K562 (cell line): ENCODE results near the gene PRKX. TPM values are rescaled to one million over a fixed set of nuclear protein-coding genes. Genes with fewer than 3 reads are reported as not detected.
A peak's percentile ranks its signal among the peaks of the same experiment; 100 is the strongest.

Experiments used
- ATAC-seq: fragments of 200-7000 bp; cut with Tn5 transposase; 3 replicates; pipeline ENCODE4 v1.9.1; 2020; ENCODE audit warnings: moderate library complexity
- BruUV-seq: library from RNA; stranded (reverse); fragments of 400-500 nt; replicated peaks from 2 replicates; lab custom pipeline; 2021; lab: Mats Ljungman, UMichigan
- CTCF ChIA-PET: fragments of 300-600 bp; formaldehyde crosslinking; extraction: SDS; loops from one replicate; lab custom pipeline; 2021; ENCODE audit warnings: low intra/inter-chr PET ratio; lab: Yijun Ruan, JAX
- POLR2A ChIA-PET: fragments of 300-600, 350-650 bp; sonication (Branson Sonifier 250); formaldehyde crosslinking; extraction: SDS; loops from one replicate; lab custom pipeline; 2021; ENCODE audit warnings: antibody characterized with exemption, inconsistent platforms; lab: Yijun Ruan, JAX
- DNase-seq, 4 experiments: peaks; one replicate each; pipeline versions ENCODE4 v3.0.0 to v3.0.0-alpha.2; 2011 to 2018; ENCODE audit warnings: low spot score in 3 of 4, mixed read lengths in 3 of 4; ENCODE audit errors: extremely low read depth in 1 of 4
- FAIRE-seq: peaks from 2 replicates; lab custom pipeline; 2011; peaks lifted over from hg19 to GRCh38; lab: Jason Lieb, UNC
- H2AFZ ChIP-seq: 2 replicates; pipeline ENCODE4 v1.6.0; 2011; ENCODE audit warnings: low read depth, low read length, control low read depth, inconsistent platforms
- H3K27ac ChIP-seq: fragments of 200-600 bp; 3 replicates; pipeline ENCODE4 v1.8.0; 2011; ENCODE audit warnings: low read depth, mild to moderate bottlenecking, control low read depth, inconsistent platforms, low read length, moderate library complexity, mixed read lengths; ENCODE audit errors: extremely low read depth
- H3K27me3 ChIP-seq, 2 experiments: fragments of 300-600 bp in 1 of 2; 2 replicates in 1 of 2; 3 replicates in 1 of 2; pipeline versions ENCODE4 v1.6.0 to v1.8.0; 2011; ENCODE audit warnings: inconsistent platforms in 2 of 2, low read length in 2 of 2, mild to moderate bottlenecking in 1 of 2, mixed read lengths in 1 of 2, moderate library complexity in 1 of 2; ENCODE audit not compliant: control insufficient read depth in 2 of 2, insufficient read depth in 2 of 2
- H3K36me3 ChIP-seq: fragments of 300-600 bp; 3 replicates; pipeline ENCODE4 v1.8.0; 2011; ENCODE audit warnings: mild to moderate bottlenecking, low read length, inconsistent platforms; ENCODE audit not compliant: control insufficient read depth, insufficient read depth
- H3K4me1 ChIP-seq, 2 experiments: fragments of 200-600 bp in 1 of 2; replicated peaks in 1 of 2; 2 replicates in 1 of 2; 3 replicates in 1 of 2; pipeline versions ENCODE4 v1.5.1 to v1.8.0; 2011; ENCODE audit warnings: inconsistent platforms in 2 of 2, low read length in 2 of 2, mild to moderate bottlenecking in 1 of 2, mixed read lengths in 1 of 2, moderate library complexity in 1 of 2; ENCODE audit not compliant: control insufficient read depth in 2 of 2, insufficient read depth in 2 of 2
- H3K4me2 ChIP-seq: 2 replicates; pipeline ENCODE4 v1.6.1; 2011; ENCODE audit warnings: low read length, control low read depth, inconsistent platforms, mixed read lengths; ENCODE audit not compliant: insufficient read depth
- H3K4me3 ChIP-seq: fragments of 200-600 bp; sonication (generic), shearing (Covaris generic); 2 replicates; pipeline ENCODE4 v1.5.1; 2016; ENCODE audit warnings: control low read depth, inconsistent platforms
- H3K79me2 ChIP-seq: fragments of 200-600 bp; 3 replicates; pipeline ENCODE4 v1.8.0; 2011; ENCODE audit warnings: low read length, inconsistent platforms; ENCODE audit not compliant: control insufficient read depth, insufficient read depth
- H3K9ac ChIP-seq, 2 experiments: 2 replicates each; pipeline versions ENCODE4 v1.6.0 to v1.6.1; 2011; ENCODE audit warnings: low read depth in 2 of 2, low read length in 2 of 2, control low read depth in 1 of 2, inconsistent platforms in 1 of 2, mild to moderate bottlenecking in 1 of 2, mixed read lengths in 1 of 2; ENCODE audit not compliant: insufficient read depth in 1 of 2
- H3K9me1 ChIP-seq: one replicate; pipeline ENCODE4 v1.6.0; 2011; ENCODE audit warnings: inconsistent platforms, mild to moderate bottlenecking, low read length, moderate library complexity; ENCODE audit not compliant: control insufficient read depth, insufficient read depth
- H3K9me3 ChIP-seq: replicated peaks from 2 replicates; pipeline ENCODE4 v1.5.1; 2011; ENCODE audit warnings: low read depth, low read length, inconsistent platforms; ENCODE audit not compliant: control insufficient read depth, insufficient read depth
- H4K20me1 ChIP-seq: replicated peaks from 2 replicates; pipeline ENCODE4 v1.6.1; 2011; ENCODE audit warnings: low read length, inconsistent platforms, mixed read lengths; ENCODE audit not compliant: control insufficient read depth, insufficient read depth
- ARHGAP35 ChIP-seq: fragments of 450-650 bp; IDR thresholded peaks from 2 replicates; pipeline ENCODE4 v1.6.1; 2018; ENCODE audit not compliant: partially characterized antibody
- ATF4 ChIP-seq: fragments of 450-650 bp; formaldehyde crosslinking; IDR thresholded peaks from 2 replicates; pipeline ENCODE4 v1.4.0; 2022; ENCODE audit warnings: mild to moderate bottlenecking, moderate library complexity
- CEBPG ChIP-seq, 3 experiments: fragments of 200-800 bp in 1 of 3; sonication (Bioruptor generic) in 1 of 3; sonication (generic) in 1 of 3; formaldehyde crosslinking in 1 of 3; IDR thresholded peaks in 2 of 3; conservative IDR thresholded peaks in 1 of 3; 2 replicates each; pipeline versions ENCODE4 v1.6.1 to v1.8.0; 2016 to 2022; ENCODE audit warnings: missing compliant biosample characterization in 2 of 3, missing genetic modification characterization in 2 of 3, mild to moderate bottlenecking in 1 of 3, missing genetic modification reagents in 1 of 3
- CREB3 ChIP-seq: fragments of 450-650 bp; conservative IDR thresholded peaks from 2 replicates; pipeline ENCODE4 v1.6.1; 2016; ENCODE audit warnings: missing genetic modification characterization, low read depth, mild to moderate bottlenecking, missing compliant biosample characterization, moderate library complexity
- EP400 ChIP-seq: fragments of 450-650 bp; IDR thresholded peaks from 2 replicates; pipeline ENCODE4 v1.6.1; 2017; ENCODE audit warnings: antibody characterized with exemption, mild to moderate bottlenecking, moderate library complexity
- HBP1 ChIP-seq: fragments of 450-650 bp; formaldehyde crosslinking; IDR thresholded peaks from 2 replicates; pipeline ENCODE4 v1.4.0; 2022; ENCODE audit warnings: missing genetic modification characterization
- MAX ChIP-seq: sonication (generic); formaldehyde crosslinking; IDR thresholded peaks from 2 replicates; pipeline ENCODE4 v1.9.0; 2022; ENCODE audit warnings: mild to moderate bottlenecking, missing genetic modification reagents
- NR3C1 ChIP-seq: sonication (generic); formaldehyde crosslinking; IDR thresholded peaks from 2 replicates; pipeline ENCODE4 v1.8.1; 2022; ENCODE audit warnings: missing genetic modification reagents
- PTTG1 ChIP-seq: fragments of 450-650 bp; IDR thresholded peaks from 2 replicates; pipeline ENCODE4 v1.6.1; 2016; ENCODE audit warnings: low read depth, mild to moderate bottlenecking, missing genetic modification characterization, missing compliant biosample characterization
- RAD51 ChIP-seq: fragments of 450-650 bp; IDR thresholded peaks from 2 replicates; pipeline ENCODE4 v1.7.1; 2016; ENCODE audit warnings: low read depth, mild to moderate bottlenecking, borderline replicate concordance
- SMAD1 ChIP-seq: fragments of 150-350 bp; IDR thresholded peaks from 2 replicates; pipeline ENCODE4 v1.6.1; 2014; ENCODE audit warnings: low read length, low read depth; ENCODE audit not compliant: partially characterized antibody
- SP1 ChIP-seq: sonication (generic); formaldehyde crosslinking; IDR thresholded peaks from 2 replicates; pipeline ENCODE4 v1.8.1; 2022; ENCODE audit warnings: mild to moderate bottlenecking, missing genetic modification reagents
- SP2 ChIP-seq: IDR thresholded peaks from 2 replicates; pipeline ENCODE4 v1.6.1; 2011; ENCODE audit warnings: mild to moderate bottlenecking, low read depth, low read length, moderate library complexity; ENCODE audit not compliant: poor library complexity, severe bottlenecking; ENCODE audit errors: extremely low read depth
- TAL1 ChIP-seq: fragments of 450-650 bp; IDR thresholded peaks from 2 replicates; pipeline ENCODE4 v1.6.1; 2016; ENCODE audit warnings: mild to moderate bottlenecking
- ZNF551 ChIP-seq: fragments of 250-450 bp; sonication (Bioruptor Pico); IDR thresholded peaks from 2 replicates; pipeline ENCODE4 v1.5.0; 2021; ENCODE audit warnings: mild to moderate bottlenecking, moderate library complexity
- WGBS: fragments of 100-300 bp; shearing (Covaris generic); methylation state at CpG from one replicate; pipeline ENCODE4 v1.1.6; 2016; ENCODE audit warnings: low coverage, mixed read lengths; ENCODE audit not compliant: insufficient coverage; ENCODE audit errors: missing lambda C conversion rate; 5-methylcytosine and 5-hydroxymethylcytosine counted together
- in situ Hi-C: fragments of 300-500 bp; cut with MboI; formaldehyde crosslinking; loops from 4 replicates; pipeline ENCODE4 v1.15.0; 2018; ENCODE audit warnings: inconsistent platforms, mixed read lengths
- intact Hi-C: fragments of 100-400 bp; cut with micrococcal nuclease; formaldehyde crosslinking; loops from 2 replicates; pipeline ENCODE4 v1.14.2; 2022
- polyA plus RNA-seq, 8 experiments: library from polyadenylated mRNA; depleted of rRNA in 4 of 8; stranded (reverse) in 5 of 8; unstranded in 3 of 8; fragments of >200 nt; fragmentation: Nextera tagmentation in 2 of 8; fragmentation: Illumina TruSeq in 1 of 8; extraction: Ambion mirVana in 2 of 8; extraction: Trizol in 1 of 8; gene quantifications; 2 replicates each; pipeline versions ENCODE4 v1.2.1 to v1.2.3, GENCODE V29; 2011 to 2014; ENCODE audit warnings: inconsistent platforms in 1 of 8, missing spikeins in 1 of 8
- total RNA-seq, 7 experiments: library from RNA; depleted of rRNA in 6 of 7; stranded (reverse); fragments of >200 nt in 6 of 7; fragmentation: Illumina TruSeq in 2 of 7; extraction: Trizol in 2 of 7; gene quantifications; 2 replicates each; pipeline versions ENCODE4 v1.2.1 to v1.2.3, GENCODE V29; 2011 to 2021; ENCODE audit warnings: low replicate concordance in 1 of 7

PRKX gene
- total and polyA plus RNA-seq, 9 of the 15 experiments (the other 6 are each of a cell fraction or from before 2014, with no cell fraction given): 3.3 to 29.4 (median 23.7) TPM

- ATAC-seq (no peak), DNase-seq (no peak), FAIRE-seq (no peak)
- Histone ChIP-seq H3K9me3 (no peaks in the 10 kb centered on the region), H3K27ac (no peak overlapping the region), H2AFZ (0 out of 2 replicates have a peak overlapping the region, but pooled peaks have one; percentile 32), H3K9me1 (no peaks in the 10 kb centered on the region), H3K4me3 (no peak overlapping the region), H3K36me3 (no peaks in the 10 kb centered on the region), H3K9ac (no peak overlapping the region), H4K20me1 (no peaks in the 10 kb centered on the region), H3K79me2 (peaks cover 4% of the 10 kb centered on the region), H3K4me1 (peaks cover 0 to 12% of the 10 kb centered on the region in 2 experiments; a peak in 2 of 5 replicates), H3K4me2 (no peak overlapping the region), H3K27me3 (no peaks in the 10 kb centered on the region)
- ChIA-PET POLR2A (interaction anchor here (1.0 to 2.6 kb wide), 2 partner anchors 10 to 11 kb away, joined by 3 to 9 read pairs; no protein-coding TSS in a partner anchor), CTCF (no interaction called here)
- BruUV-seq: no TSS peak
- in situ Hi-C loops (no loop called here), intact Hi-C loops (loop anchor here (10.0 kb wide), 1 partner anchor 63 kb away; no protein-coding TSS in a partner anchor)
- 7% methylated on average over 11 of the region's 11 CpGs for WGBS
- no peak for TF ChIP-seq ZNF551
- TF ChIP-seq SMAD1: no peak
- no peak for TF ChIP-seq RAD51
- no peak for TF ChIP-seq MAX (CRISPR knock-in tag)
- TF ChIP-seq NR3C1 (CRISPR knock-in tag): no peak
- TF ChIP-seq CREB3 (tag): no peak
- TF ChIP-seq ATF4 (CRISPR knock-in tag): no peak
- TF ChIP-seq SP1 (CRISPR knock-in tag): no peak
- TF ChIP-seq PTTG1 (tag): no peak
- no peak for TF ChIP-seq TAL1
- no peak for TF ChIP-seq HBP1 (CRISPR knock-in tag)
- TF ChIP-seq ARHGAP35: no peak
- no peak for TF ChIP-seq SP2
- no peak for TF ChIP-seq CEBPG (CRISPR knock-in tag; IDR thresholded peaks at IDR 0.05)
- 0 out of 4 replicates have a peak, but pooled peaks of 1 of the 2 experiments have one; percentile 22 for TF ChIP-seq CEBPG (tag; conservative IDR thresholded peaks at IDR 0.05 in 1 of 2, IDR thresholded peaks at IDR 0.05 in 1 of 2)
- TF ChIP-seq EP400: no peak
Measured at GRCh38 chrX:3717742-3718420, 4.4 kb upstream of the PRKX start.
